K562 treated with DMSO at 1 percent for 24 hours (cell line): ENCODE results near the gene LRRC57. TPM values are rescaled to one million over a fixed set of nuclear protein-coding genes. Genes with fewer than 3 reads are reported as not detected.

Experiments
- total RNA-seq: library from RNA; unstranded; fragments of 300-600 nt; gene quantifications from 2 replicates; pipeline ENCODE4 v1.2.3, GENCODE V29; 2022; ENCODE audit warnings: low read depth; ENCODE audit not compliant: insufficient read depth

The LRRC57 gene
- 16.4 and 17.5 TPM in 2 replicates for total RNA-seq

DNA sequence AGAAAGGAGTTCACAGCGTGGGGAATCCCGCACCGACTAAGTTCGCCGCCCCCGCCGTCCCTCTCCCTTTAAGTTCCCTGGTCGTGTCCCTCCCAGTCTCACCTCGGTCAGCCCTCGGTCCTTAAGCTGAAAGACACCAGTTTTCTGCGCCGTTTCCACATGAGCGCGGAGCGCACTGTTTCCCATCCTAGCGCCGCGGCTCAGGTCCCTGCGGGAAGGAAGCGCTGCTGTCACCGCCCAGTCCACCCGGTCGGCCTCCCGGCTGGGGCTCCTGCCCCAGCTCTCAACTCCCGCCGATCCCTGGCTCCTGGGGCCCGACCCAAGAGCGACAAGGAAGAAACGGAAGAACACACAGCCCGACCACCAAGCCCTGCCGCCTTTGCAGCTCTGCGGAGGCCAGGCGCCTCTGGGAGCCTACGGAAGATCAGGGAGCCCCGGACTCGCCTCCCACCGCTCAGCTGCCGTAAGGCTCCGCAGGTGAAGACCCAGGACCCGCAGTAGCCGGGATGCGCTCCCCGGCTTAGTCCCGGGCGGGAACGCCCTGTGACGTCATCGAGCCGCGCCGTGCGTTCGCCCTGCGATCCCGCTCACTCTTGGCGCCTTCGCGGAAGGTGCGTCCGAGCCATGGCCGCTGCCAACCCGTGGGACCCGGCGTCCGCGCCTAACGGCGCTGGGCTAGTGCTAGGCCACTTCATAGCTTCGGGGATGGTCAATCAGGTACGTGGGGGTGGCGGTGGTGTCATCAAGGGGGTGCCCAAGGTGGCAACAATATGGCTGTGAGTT, at the start of gene LRRC57, which contains the start of gene HAUS2:
LRRC57 (minus strand) TSS at position 545 of the 783 bp plus-strand sequence; CDS start at position 186, 359 bp downstream.
HAUS2 (plus strand) TSS at position 590 of the 783 bp plus-strand sequence; CDS start at position 625, 35 bp downstream.

DNA sequence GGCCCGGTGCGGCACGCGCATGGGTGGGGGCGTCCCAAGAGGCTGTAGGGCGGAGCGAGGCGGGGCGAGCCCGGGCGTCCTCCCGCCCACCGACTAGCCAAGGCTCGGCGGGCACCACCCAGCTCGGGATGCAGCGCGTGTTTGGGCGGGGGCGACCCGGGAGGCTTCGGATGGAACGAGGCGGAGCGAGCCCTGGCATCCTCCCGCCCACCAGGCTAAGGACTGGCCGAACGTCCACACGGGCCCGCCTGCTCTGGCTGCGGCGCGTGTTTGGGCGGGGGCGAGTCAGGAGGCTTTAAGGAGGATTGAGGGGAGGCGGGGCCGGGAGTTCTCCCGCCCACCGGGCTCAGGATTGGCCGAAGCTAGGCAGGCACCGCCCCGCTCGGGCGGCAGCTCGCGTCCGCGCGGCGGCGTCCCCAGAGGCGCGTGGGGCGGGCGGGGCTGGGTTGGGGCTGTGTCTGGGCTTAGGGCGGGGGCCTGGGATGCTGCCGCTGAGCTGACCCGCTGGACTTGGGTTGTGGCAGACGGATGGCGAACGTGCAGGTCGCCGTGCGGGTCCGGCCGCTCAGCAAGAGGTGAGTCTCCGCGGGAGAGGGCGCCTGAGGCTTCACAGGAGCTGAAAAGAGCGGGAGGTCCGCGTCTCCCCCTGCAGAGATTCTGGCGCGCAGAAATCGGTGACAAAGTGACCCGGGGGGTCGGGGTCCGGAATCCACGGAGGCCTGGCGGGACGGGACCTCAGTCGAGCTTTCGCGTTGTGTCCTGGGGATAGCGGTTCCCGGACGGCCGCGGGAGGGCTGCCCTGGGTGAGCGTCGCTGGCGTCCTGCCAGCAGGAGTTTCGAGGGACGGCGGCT, 26.8 kb upstream of the LRRC57 start, which contains the start of gene STARD9:
STARD9 (plus strand) TSS at position 419 of the 852 bp plus-strand sequence; CDS start at position 529, 110 bp downstream.

DNA sequence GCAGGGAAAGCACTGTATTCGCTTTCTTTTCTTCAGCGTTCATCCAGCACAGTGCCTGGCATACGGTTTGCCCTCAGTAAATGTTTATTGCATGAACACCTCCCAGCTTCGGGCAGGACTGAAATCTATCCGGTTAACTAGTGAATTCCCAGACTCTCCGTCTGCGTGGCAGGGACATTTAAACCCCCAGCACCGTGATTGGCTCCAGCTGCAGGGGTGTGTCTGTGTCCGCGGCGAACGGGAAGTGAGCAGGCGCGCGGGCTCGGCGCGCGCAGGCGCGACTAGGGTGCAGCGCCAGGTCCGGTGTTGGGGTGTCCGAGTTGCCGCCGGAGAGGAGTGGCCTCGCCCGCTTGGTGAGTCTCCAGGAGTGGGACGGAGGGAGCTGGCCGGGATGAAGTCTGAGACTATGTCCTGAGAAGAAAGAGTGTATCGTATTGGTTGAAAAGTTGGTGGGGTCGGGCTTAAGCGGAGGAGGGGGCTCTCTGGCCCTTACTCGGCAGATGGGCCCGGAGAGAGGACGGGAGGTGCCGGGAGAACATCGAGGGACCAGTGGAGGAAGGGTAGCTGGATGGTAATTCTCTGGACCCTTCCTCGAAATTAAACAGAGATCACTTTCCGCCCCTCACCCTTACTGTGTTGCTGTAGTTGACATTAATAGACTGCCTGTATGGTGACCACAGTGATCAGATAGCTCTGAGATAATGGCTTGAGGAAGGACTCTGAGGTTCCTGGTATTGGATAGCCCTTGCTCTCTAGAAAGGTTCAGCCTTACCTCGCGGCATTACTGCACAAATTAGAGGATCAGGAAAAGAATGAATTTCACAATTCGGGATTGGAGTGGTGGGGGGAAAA, 53.0 kb downstream of the LRRC57 start, which contains the start of gene SNAP23:
SNAP23 (plus strand) TSS at position 274 of the 852 bp plus-strand sequence. CDS start 16,213 bp downstream, outside the sequence.

GRCh38 chr15:42490671-42491538, 57.7 kb downstream of the LRRC57 start, which contains the start of gene ZNF106:
Gene ZNF106 (minus strand): TSS chr15:42491141. CDS start chr15:42472289, 18,852 bp downstream.

Other genes with a start within 250 kb of the LRRC57 start
- gene CAPN3, start 189.3 kb downstream of the LRRC57 start, total RNA-seq: 0.79 TPM in 1 of 2 replicates, not detected in the other
- gene ZNF106, start 57.7 kb downstream of the LRRC57 start, total RNA-seq: 18.3 and 21.2 TPM in 2 replicates
- 59.1 and 71.1 TPM in 2 replicates for gene SNAP23, start 53.2 kb downstream of the LRRC57 start, total RNA-seq
- 16.2 and 29.4 TPM in 2 replicates for gene HAUS2, start within 50 bp of the LRRC57 start, total RNA-seq
- gene STARD9, start 26.8 kb upstream of the LRRC57 start, total RNA-seq: 10.0 and 10.4 TPM in 2 replicates
- gene CDAN1, start 188.3 kb upstream of the LRRC57 start, total RNA-seq: 29.8 and 35.0 TPM in 2 replicates